Peyer's patch (tissue), 4 donors: ENCODE results near the gene PHEX.

Experiments used
- CTCF ChIP-seq, 6 experiments: fragments of 450-650 bp in 4 of 6; fragments of 200-600 bp in 2 of 6; sonication (generic) in 1 of 6; IDR thresholded peaks; one replicate each; pipeline ENCODE4 v1.5.1; 2017 to 2019; ENCODE audit warnings: antibody characterized with exemption in 6 of 6, mild to moderate bottlenecking in 3 of 6, moderate library complexity in 1 of 6
- POLR2A ChIP-seq, 2 donors: fragments of 450-650 bp; IDR thresholded peaks; one replicate each; pipeline ENCODE4 v1.5.1; 2017; ENCODE audit warnings: antibody characterized with exemption in 2 of 2, mild to moderate bottlenecking in 2 of 2, moderate library complexity in 2 of 2

GRCh38 chrX:22147942-22148341, 115.8 kb downstream of the PHEX start:
- TF ChIP-seq POLR2A (IDR thresholded peaks at IDR 0.05), result no peak
- TF ChIP-seq CTCF (IDR thresholded peaks at IDR 0.05), result no peak
